Testis (tissue), 3 donors: Measurements from ENCODE around the gene TCF4. TPM values are rescaled to one million over a fixed set of nuclear protein-coding genes. Genes with fewer than 3 reads are reported as not detected.

Experiments
- DNase-seq: peaks from one replicate; pipeline ENCODE4 v3.0.0-alpha.2; 2019
- H3K27ac ChIP-seq, 2 donors: fragments of 200-600 bp; sonication (generic); one replicate each; pipeline ENCODE4 v1.5.1; 2019
- H3K27me3 ChIP-seq: fragments of 200-600 bp; sonication (generic); one replicate; pipeline ENCODE4 v1.5.1; 2019
- H3K36me3 ChIP-seq: fragments of 200-600 bp; sonication (generic); one replicate; pipeline ENCODE4 v1.5.1; 2017; ENCODE audit warnings: low read depth; ENCODE audit errors: missing control alignments
- H3K4me1 ChIP-seq: fragments of 200-600 bp; sonication (generic); one replicate; pipeline ENCODE4 v1.5.1; 2019
- H3K4me3 ChIP-seq, 2 donors: fragments of 200-600 bp; sonication (generic); one replicate each; pipeline ENCODE4 v1.5.1; 2017 to 2019
- H3K9me3 ChIP-seq: fragments of 200-600 bp; sonication (generic); one replicate; pipeline ENCODE4 v1.5.1; 2017
- CTCF ChIP-seq, 3 experiments: fragments of 450-650 bp in 2 of 3; fragments of 200-600 bp in 1 of 3; sonication (generic) in 1 of 3; IDR thresholded peaks; one replicate each; pipeline ENCODE4 v1.5.1; 2016 to 2019; ENCODE audit warnings: antibody characterized with exemption in 3 of 3, mild to moderate bottlenecking in 2 of 3, moderate library complexity in 1 of 3
- POLR2A ChIP-seq: fragments of 450-650 bp; IDR thresholded peaks from one replicate; pipeline ENCODE4 v1.6.1; 2017; ENCODE audit warnings: antibody characterized with exemption, mild to moderate bottlenecking, moderate library complexity
- WGBS, 2 donors: methylation state at CpG; one replicate each; pipeline ENCODE4 v1.1.5; 2018; 5-methylcytosine and 5-hydroxymethylcytosine counted together
- intact Hi-C: fragments of 100-400 bp; cut with DNase I; formaldehyde crosslinking; loops from one replicate; pipeline ENCODE4 v1.15.1; 2023; ENCODE audit warnings: low total_unique reads
- polyA plus RNA-seq: library from polyadenylated mRNA; stranded (reverse); fragments of 350-450 nt; fragmentation: Illumina TruSeq; extraction: RNeasy Lipid Tissue Mini Kit (QIAGEN cat#74804); gene quantifications from one replicate; pipeline ENCODE4 v1.2.3, GENCODE V29; 2014; ENCODE audit warnings: low read depth, low replicate concordance; ENCODE audit not compliant: insufficient read depth
- total RNA-seq, 2 donors: library from RNA; depleted of rRNA; stranded (reverse); fragments of >200 nt; gene quantifications; one replicate each; pipeline ENCODE4 v1.2.3, GENCODE V29; 2016

TCF4 gene
- total and polyA plus RNA-seq, 3 donors from 2014 or later: 50.8 to 122 (median 110) TPM

DNA sequence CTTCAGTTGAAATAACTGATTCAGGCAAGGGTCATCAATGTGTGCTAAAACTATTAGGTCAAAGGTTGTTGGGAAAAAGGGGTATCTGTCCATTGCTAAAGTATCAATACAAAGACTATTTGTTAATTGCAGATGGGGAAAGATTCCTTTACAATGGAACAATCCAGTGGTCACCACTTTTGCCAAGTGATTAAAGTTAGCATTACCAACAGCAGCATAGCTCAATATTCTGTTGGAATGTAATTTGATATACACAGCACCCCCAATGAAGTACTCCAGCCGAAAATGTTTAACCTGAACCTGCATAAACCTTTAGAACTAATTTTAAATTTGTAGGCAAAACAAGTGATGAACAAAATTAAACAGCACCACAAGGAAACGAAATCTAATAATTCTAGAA, 191.0 kb downstream of the TCF4 start:
- no peak for DNase-seq
- H3K27me3 ChIP-seq: no peaks in the 10 kb centered on the region
- no peak overlapping the region for H3K4me3 ChIP-seq
- H3K4me1 ChIP-seq: peaks cover 21% of the 10 kb centered on the region
- H3K36me3 ChIP-seq: no peaks in the 10 kb centered on the region
- H3K9me3 ChIP-seq: no peaks in the 10 kb centered on the region
- TF ChIP-seq CTCF (IDR thresholded peaks at IDR 0.05): no peak
- TF ChIP-seq POLR2A: no peak
- intact Hi-C loops: no loop called here
- 67 to 88% methylated on average over 2 of the region's 2 CpGs for WGBS, 2 donors
- H3K27ac ChIP-seq: no peak overlapping the region

GRCh38 chr18:55396267-55396905, 191.6 kb downstream of the TCF4 start:
- Histone ChIP-seq H3K27ac (no peak overlapping the region), H3K4me1 (peaks cover 21% of the 10 kb centered on the region), H3K36me3 (no peaks in the 10 kb centered on the region), H3K4me3 (no peak overlapping the region), H3K27me3 (no peaks in the 10 kb centered on the region), H3K9me3 (no peaks in the 10 kb centered on the region)
- TF ChIP-seq POLR2A (no peak), CTCF (IDR thresholded peaks at IDR 0.05) (no peak)
- no peak for DNase-seq
- intact Hi-C loops: no loop called here
- 86 to 98% methylated on average over 3 of the region's 3 CpGs for WGBS, 2 donors

- Histone ChIP-seq H3K9me3 (no peaks in the 10 kb centered on the region), H3K27me3 (no peaks in the 10 kb centered on the region), H3K4me1 (peaks cover 15% of the 10 kb centered on the region), H3K4me3 (no peak overlapping the region), H3K36me3 (no peaks in the 10 kb centered on the region), H3K27ac (no peak overlapping the region)
- intact Hi-C loops: no loop called here
- no peak for TF ChIP-seq POLR2A
- TF ChIP-seq CTCF (IDR thresholded peaks at IDR 0.05): no peak
- 78 to 88% methylated on average over 6 of the region's 6 CpGs for WGBS, 2 donors
- DNase-seq: no peak
These were observed 192.2 kb downstream of the TCF4 start for GRCh38 chr18:55395799-55396198.

GRCh38 chr18:55390898-55391297, 197.1 kb downstream of the TCF4 start:
- 90 to 92% methylated on average over 4 of the region's 4 CpGs for WGBS, 2 donors
- intact Hi-C loops: no loop called here
- Histone ChIP-seq H3K9me3 (no peaks in the 10 kb centered on the region), H3K36me3 (no peaks in the 10 kb centered on the region), H3K4me1 (peaks cover 4% of the 10 kb centered on the region), H3K4me3 (no peak overlapping the region), H3K27me3 (no peaks in the 10 kb centered on the region), H3K27ac (no peak overlapping the region)
- no peak for DNase-seq
- TF ChIP-seq CTCF (IDR thresholded peaks at IDR 0.05): no peak
- TF ChIP-seq POLR2A: no peak
